ENCODE measurements around the gene LSMEM2.
"Not testable (repeated sequence)": the region's sequence is repeated elsewhere in the genome, so short reads cannot be mapped to it uniquely, and the experiment has no call there.

- TF ChIP-seq CTCF (IDR thresholded peaks at IDR 0.05 in 4 of 5, conservative IDR thresholded peaks at IDR 0.05 in 1 of 5); POLR2A (IDR thresholded peaks at IDR 0.05): not testable (repeated sequence)
Measured at GRCh38 chr3:50312041-50312440, 33.2 kb downstream of the LSMEM2 start.

Measured in gastrocnemius medialis (tissue), 4 donors.